HL-60/S4 treated with phorbol 12-myristate 13-acetate at 8.2 ng/mL for 4 days and 3 days (cell line): ENCODE results near the gene RANBP9.

Experiments used
- in situ Hi-C: fragments of 300-500 bp; cut with MboI; formaldehyde crosslinking; loops from 2 replicates; pipeline ENCODE4 v1.15.0; 2022; ENCODE audit warnings: low sequenced_read_pairs

The RANBP9 gene

DNA sequence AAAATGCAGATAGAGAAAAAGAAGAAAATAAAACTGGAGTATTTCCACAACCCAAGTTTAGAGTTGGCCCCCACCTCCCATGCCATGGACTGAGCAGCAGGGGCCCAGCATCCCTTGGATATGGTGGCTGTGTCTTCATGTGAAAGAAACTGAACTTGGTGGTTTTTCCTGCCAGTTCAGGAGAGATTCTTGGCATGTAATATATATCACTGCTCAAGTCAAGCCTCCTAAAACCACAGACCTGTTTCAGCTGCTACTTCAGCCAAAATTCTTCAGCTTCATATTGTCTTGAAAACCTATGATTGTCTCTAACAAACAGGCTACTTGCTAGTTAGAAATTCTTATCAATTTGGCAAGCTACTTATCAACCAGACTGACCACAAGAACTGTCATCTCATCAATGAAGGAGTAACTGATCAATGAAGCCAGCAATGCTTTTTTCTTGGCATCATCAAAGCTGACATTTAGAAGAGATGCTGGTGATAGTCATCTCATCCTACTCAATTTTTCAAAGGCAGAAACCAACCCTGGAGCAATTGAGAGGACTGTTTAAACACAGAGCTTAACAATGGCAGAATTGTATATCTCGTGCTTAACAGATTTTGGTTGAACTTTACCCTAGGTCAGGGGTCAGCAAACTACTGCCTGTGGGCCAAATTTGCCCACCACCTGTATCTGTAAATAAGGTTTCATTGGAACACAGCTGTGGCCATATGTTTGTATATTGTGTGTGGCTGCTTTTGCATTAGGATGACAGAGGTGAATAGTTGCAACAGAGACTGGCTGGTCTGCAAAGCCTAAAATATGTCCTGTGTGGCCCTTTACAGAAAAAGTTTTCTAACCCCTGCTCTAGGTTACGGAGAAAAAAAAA is 106.9 kb downstream of the RANBP9 start:
- in situ Hi-C loops = no loop called here

- in situ Hi-C loops = no loop called here
Observed at GRCh38 chr6:13604135-13604534, 107.5 kb downstream of the RANBP9 start.

DNA sequence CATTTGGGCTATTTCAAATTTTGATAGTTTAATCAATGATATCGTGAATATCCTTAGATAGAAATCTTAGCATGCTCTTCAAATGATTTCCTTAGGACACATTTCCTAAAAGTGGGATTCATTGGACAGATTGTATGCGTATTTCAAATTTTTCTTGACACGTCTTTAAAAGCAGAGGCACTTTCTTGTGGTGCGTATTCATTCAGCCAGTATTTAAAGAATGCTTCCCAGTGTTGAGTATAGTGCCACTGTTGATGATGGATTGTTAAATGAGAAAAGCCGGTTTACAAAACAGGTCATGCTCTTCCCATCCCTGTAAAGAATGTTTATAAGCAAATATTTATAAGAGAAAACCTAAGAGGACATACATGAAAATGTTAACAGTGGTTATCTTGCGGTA is 111.6 kb downstream of the RANBP9 start:
- in situ Hi-C loops = no loop called here

DNA sequence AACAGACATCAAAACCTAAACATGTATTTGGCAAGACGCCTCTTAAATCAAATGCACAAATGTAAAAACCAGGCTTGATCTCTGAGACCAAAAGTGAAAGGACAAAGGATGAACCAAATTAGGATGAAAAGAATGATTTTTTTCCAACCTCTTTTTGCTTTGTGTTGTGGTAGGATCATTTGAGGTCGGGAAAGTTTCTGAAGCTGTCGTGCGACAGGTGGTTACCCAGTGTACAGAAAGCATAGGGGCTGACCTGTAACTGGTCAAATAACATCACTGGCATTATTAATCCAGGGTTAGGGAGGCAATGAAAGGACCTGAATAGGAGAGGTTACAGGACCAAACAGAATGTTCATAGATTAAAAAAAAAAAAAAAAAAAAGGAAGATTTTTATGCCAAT is 114.6 kb downstream of the RANBP9 start:
- in situ Hi-C loops = no loop called here

- in situ Hi-C loops = no loop called here
Observed at GRCh38 chr6:13593720-13594119, 117.9 kb downstream of the RANBP9 start.

DNA sequence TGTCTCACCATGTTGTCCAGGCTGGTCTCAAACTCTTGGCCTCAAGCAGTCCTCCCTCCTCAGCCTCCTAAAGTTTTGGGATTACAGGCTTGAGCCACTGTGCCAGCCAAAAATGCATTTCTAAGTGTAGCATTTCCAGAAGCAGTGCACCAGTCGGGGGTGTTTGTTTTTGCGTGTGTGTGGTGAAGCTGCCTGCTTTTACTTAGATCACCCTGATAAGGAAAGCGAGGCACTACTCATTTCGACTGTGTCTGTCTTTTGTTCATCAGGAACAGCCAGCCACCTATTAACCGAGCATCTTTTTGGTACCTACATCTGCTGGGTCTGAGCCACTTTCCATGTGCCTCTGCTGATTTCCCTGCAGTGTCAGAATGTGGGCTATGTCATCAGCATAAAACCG is 118.5 kb downstream of the RANBP9 start:
- in situ Hi-C loops = no loop called here

GRCh38 chr6:13591205-13591921 is 120.3 kb downstream of the RANBP9 start:
- in situ Hi-C loops = no loop called here

DNA sequence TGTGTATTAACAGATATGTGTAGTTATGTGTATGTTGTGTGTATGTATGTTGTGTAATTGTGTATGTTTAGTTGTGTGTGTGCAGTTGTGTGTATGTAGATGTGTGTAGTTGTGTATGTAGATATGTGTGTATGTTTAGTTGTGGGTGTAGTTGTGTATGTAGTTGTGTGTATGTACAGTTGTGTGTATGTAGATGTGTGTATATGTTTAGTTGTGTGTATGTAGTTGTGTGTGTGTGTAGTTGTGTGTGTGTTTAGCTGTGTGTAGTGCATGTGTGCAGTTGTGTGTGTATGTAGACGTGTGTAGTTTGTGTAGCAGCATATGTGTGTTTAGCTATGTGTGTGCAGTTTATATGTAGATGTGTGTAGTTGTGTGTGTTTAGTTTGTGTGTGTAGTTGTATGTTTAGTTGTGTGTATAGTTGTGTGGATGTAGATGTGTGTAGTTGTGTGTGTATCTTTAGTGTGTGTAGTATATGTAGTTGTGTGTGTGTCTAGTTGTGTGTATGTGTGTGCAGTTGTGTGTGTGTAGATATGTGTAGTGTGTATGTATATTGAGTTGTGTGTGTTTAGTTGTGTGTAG is 121.0 kb downstream of the RANBP9 start:
- in situ Hi-C loops = no loop called here

DNA sequence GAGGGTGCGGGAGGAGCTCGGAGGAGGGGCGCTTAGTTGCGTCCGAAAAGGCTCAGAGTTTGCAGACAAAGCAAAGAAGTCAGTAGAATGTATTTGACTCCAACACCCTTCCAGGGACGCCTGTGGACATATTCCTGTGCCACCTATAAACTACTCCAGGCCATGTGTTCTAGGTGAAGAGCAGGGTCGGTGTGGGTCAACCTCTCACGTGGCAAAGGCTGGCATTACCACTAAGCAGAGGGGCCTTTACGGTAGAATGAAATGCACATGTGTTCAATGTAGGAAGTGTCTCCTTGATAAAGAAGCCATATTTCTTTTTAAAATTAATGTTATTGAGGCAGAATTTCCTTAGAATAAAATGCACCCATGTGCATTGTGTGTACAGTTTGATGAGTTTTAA is 121.8 kb downstream of the RANBP9 start:
- in situ Hi-C loops = no loop called here

GRCh38 chr6:13586603-13587542 is 124.8 kb downstream of the RANBP9 start:
- in situ Hi-C loops = no loop called here

- in situ Hi-C loops = no loop called here
Observed at GRCh38 chr6:13581700-13582229, 129.9 kb downstream of the RANBP9 start.

GRCh38 chr6:13579911-13580310 is 131.7 kb downstream of the RANBP9 start:
- in situ Hi-C loops = no loop called here

- in situ Hi-C loops = no loop called here
Observed at GRCh38 chr6:13577926-13578325, 133.7 kb downstream of the RANBP9 start.

- in situ Hi-C loops = no loop called here
Observed at GRCh38 chr6:13576017-13576416, 135.6 kb downstream of the RANBP9 start.

DNA sequence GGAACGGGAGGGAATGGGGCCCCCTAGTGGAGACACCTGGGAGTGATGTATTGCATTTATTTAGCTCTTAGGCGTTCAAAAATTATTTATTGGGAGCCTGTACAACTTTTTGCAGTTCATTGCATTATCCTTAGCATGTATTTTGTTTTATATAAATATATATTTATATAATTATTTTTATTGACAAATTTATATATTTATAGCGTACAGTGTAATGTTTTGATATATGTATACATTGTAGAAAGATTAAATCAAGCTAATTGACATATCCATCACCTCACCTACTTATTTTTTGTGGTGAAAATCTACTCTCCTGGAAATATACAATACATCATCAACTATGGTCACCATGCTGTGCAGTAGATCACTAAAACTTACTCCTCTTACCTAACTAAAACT is 136.3 kb downstream of the RANBP9 start:
- in situ Hi-C loops = no loop called here

DNA sequence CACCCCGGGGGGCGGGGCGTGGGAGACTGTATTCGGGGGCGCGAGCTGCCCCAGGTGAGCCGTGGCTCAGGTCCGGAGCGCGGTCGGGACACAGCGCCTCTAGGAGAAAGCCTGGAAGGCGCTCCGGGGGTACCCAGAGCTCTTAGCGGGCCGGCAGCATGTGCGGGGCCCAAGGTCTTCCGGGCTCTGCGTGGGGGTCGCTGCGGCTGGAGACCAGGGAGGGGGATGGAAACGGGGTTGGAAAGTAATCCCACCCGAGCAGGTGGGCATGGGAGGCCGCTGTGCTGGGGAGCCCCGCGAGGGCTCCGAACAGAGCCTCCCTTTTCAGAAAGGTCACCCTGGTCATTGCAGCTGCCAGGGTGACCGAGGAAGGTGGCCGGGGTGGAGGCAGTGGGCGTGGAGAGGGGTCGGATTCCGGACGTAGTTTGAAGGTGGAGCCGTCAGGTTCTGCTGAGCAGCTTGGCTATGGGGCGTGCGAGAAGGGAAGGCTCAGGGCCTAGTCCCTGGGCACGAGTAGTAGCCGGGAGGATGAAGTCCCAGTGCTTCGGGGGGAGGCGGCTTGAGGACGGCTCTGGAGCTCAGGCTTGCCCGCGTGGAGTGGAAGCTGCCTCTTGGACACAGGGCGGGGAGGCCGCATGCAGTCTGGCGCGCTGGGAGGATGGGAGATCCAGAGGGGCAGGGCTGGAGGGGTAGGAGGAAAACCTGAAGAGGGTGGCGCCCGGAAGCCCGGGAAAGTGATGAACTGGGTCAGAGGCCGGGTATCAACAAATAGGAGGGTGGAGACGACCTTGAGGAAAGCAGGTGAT is 136.9 kb downstream of the RANBP9 start, which contains the start of gene SIRT5:
SIRT5 (plus strand) TSS at position 31 of the 806 bp plus-strand sequence. CDS start 9,510 bp downstream, outside the sequence.
- in situ Hi-C loops = no loop called here

GRCh38 chr6:13574149-13574570 is 137.5 kb downstream of the RANBP9 start:
- in situ Hi-C loops = no loop called here

DNA sequence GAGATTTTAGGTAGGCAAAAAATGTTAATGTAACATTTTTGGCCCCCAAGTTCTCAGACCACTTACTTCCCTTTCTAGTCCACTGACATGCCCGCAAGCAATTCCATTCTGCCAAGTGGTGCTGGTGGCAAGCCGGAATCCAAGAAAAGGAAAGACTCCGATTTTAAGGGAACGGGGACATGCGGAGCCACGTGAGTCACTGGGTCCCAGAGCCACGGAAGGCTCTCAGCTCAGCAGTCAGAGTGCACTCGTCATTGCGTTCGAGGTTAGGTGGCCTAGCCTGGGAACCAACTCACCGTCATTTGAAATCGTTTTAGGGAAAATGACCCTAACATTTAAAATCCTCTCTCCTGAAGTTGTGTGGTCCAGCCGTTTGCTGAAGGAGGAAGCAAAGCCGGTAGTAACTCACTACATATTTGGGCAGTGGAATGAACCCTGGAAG is 137.9 kb downstream of the RANBP9 start:
- in situ Hi-C loops = no loop called here

GRCh38 chr6:13572951-13573654 is 138.5 kb downstream of the RANBP9 start:
- in situ Hi-C loops = no loop called here
